Neural cell (in vitro differentiated cells): ENCODE results near the gene NLN. TPM values are rescaled to one million over a fixed set of nuclear protein-coding genes. Genes with fewer than 3 reads are reported as not detected.

Experiments
- H2AFZ ChIP-seq: fragments of 200-600, 300-800 bp; sonication (generic), shearing (Covaris generic); 2 replicates; pipeline ENCODE4 v1.6.0; 2014; ENCODE audit warnings: low read depth, mild to moderate bottlenecking, antibody characterized with exemption, low read length, moderate library complexity
- H3F3A ChIP-seq: fragments of 200-600 bp; shearing (Covaris generic); 2 replicates; pipeline ENCODE4 v1.6.1; 2016; ENCODE audit warnings: mild to moderate bottlenecking, moderate library complexity, mixed read lengths, antibody characterized with exemption, low read length; ENCODE audit not compliant: insufficient read depth, poor library complexity, severe bottlenecking
- H3K27ac ChIP-seq: fragments of 200-600, 300-800 bp; sonication (generic), shearing (Covaris generic); 2 replicates; pipeline ENCODE4 v1.5.1; 2014; ENCODE audit warnings: mild to moderate bottlenecking, low read length, moderate library complexity
- H3K27me3 ChIP-seq: fragments of 300-800, 200-600 bp; sonication (generic), shearing (Covaris generic); 2 replicates; pipeline ENCODE4 v1.6.0; 2014; ENCODE audit warnings: mild to moderate bottlenecking, low read depth, low read length, moderate library complexity; ENCODE audit not compliant: insufficient read depth
- H3K36me3 ChIP-seq: fragments of 300-800, 200-600 bp; sonication (generic), shearing (Covaris generic); 2 replicates; pipeline ENCODE4 v1.5.1; 2014; ENCODE audit warnings: mild to moderate bottlenecking, antibody characterized with exemption, low read length, moderate library complexity; ENCODE audit not compliant: insufficient read depth
- H3K4me2 ChIP-seq: fragments of 300-800, 200-600 bp; sonication (generic), shearing (Covaris generic); 2 replicates; pipeline ENCODE4 v1.6.0; 2014; ENCODE audit warnings: mild to moderate bottlenecking, low read length
- H3K4me3 ChIP-seq: fragments of 300-800, 200-600 bp; sonication (generic), shearing (Covaris generic); 2 replicates; pipeline ENCODE4 v1.5.1; 2014; ENCODE audit warnings: mild to moderate bottlenecking, low read length, moderate library complexity
- H3K79me2 ChIP-seq: fragments of 200-600 bp; shearing (Covaris generic); replicated peaks from 2 replicates; pipeline ENCODE4 v1.6.0; 2014; ENCODE audit warnings: mild to moderate bottlenecking, low read length, moderate library complexity; ENCODE audit not compliant: insufficient read depth
- H3K9ac ChIP-seq: fragments of 300-800, 200-600 bp; sonication (generic), shearing (Covaris generic); 2 replicates; pipeline ENCODE4 v1.6.1; 2016; ENCODE audit warnings: mild to moderate bottlenecking, low read length, mixed read lengths
- H3K9me2 ChIP-seq: fragments of 200-600 bp; shearing (Covaris generic); 2 replicates; pipeline ENCODE4 v1.6.1; 2016; ENCODE audit warnings: mild to moderate bottlenecking, low read length, mixed read lengths; ENCODE audit not compliant: insufficient read depth
- H3K9me3 ChIP-seq: fragments of 200-600, 300-800 bp; sonication (generic), shearing (Covaris generic); 2 replicates; pipeline ENCODE4 v1.6.1; 2016; ENCODE audit warnings: mild to moderate bottlenecking, mixed run types, low read length, moderate library complexity, mixed read lengths
- H4K20me1 ChIP-seq: fragments of 200-600 bp; shearing (Covaris generic); 2 replicates; pipeline ENCODE4 v1.6.1; 2016; ENCODE audit warnings: mild to moderate bottlenecking, mixed run types; ENCODE audit not compliant: insufficient read depth
- EP300 ChIP-seq: fragments of 450-650 bp; conservative IDR thresholded peaks from 2 replicates; pipeline ENCODE4 v1.6.1; 2014; ENCODE audit warnings: antibody characterized with exemption, mild to moderate bottlenecking, moderate library complexity; ENCODE audit not compliant: poor library complexity, severe bottlenecking
- EZH2 ChIP-seq: fragments of 200-600, 300-800 bp; shearing (Covaris generic), sonication (generic); IDR thresholded peaks from 2 replicates; pipeline ENCODE4 v1.6.1; 2014; ENCODE audit warnings: antibody characterized with exemption, low read length, borderline replicate concordance, mild to moderate bottlenecking; ENCODE audit not compliant: insufficient read depth, poor library complexity, severe bottlenecking
- MXI1 ChIP-seq: fragments of 450-650 bp; conservative IDR thresholded peaks from 2 replicates; pipeline ENCODE4 v1.6.1; 2014; ENCODE audit warnings: antibody characterized with exemption, mild to moderate bottlenecking; ENCODE audit not compliant: poor library complexity, severe bottlenecking
- POLR2AphosphoS5 ChIP-seq: IDR thresholded peaks from 2 replicates; pipeline ENCODE4 v1.6.1; 2012
- RAD21 ChIP-seq: fragments of 450-650 bp; conservative IDR thresholded peaks from 2 replicates; pipeline ENCODE4 v1.6.1; 2014; ENCODE audit warnings: antibody characterized with exemption, mild to moderate bottlenecking, moderate library complexity
- SMC3 ChIP-seq: fragments of 450-650 bp; conservative IDR thresholded peaks from 2 replicates; pipeline ENCODE4 v1.6.1; 2014; ENCODE audit warnings: antibody characterized with exemption, mild to moderate bottlenecking, moderate library complexity; ENCODE audit not compliant: poor library complexity
- TAF1 ChIP-seq: IDR thresholded peaks from 2 replicates; pipeline ENCODE4 v1.6.1; 2012; ENCODE audit warnings: low read depth
- polyA plus RNA-seq: library from polyadenylated mRNA; depleted of rRNA; stranded (reverse); fragments of >200 nt; gene quantifications from 2 replicates; pipeline ENCODE4 v1.2.3, GENCODE V29; 2014
- TF ChIP-seq, protein P1 (sequence below): IDR thresholded peaks from 2 replicates; pipeline ENCODE4 v1.6.1; 2012; ENCODE audit warnings: borderline replicate concordance
- TF ChIP-seq, protein P2 (sequence below): fragments of 450-650 bp; IDR thresholded peaks from 2 replicates; pipeline ENCODE4 v1.5.1; 2014; ENCODE audit warnings: antibody characterized with exemption, mild to moderate bottlenecking, moderate library complexity; ENCODE audit not compliant: poor library complexity, severe bottlenecking

Gene NLN
- polyA plus RNA-seq, 1 donor from 2014 or later: 18.7 TPM

DNA sequence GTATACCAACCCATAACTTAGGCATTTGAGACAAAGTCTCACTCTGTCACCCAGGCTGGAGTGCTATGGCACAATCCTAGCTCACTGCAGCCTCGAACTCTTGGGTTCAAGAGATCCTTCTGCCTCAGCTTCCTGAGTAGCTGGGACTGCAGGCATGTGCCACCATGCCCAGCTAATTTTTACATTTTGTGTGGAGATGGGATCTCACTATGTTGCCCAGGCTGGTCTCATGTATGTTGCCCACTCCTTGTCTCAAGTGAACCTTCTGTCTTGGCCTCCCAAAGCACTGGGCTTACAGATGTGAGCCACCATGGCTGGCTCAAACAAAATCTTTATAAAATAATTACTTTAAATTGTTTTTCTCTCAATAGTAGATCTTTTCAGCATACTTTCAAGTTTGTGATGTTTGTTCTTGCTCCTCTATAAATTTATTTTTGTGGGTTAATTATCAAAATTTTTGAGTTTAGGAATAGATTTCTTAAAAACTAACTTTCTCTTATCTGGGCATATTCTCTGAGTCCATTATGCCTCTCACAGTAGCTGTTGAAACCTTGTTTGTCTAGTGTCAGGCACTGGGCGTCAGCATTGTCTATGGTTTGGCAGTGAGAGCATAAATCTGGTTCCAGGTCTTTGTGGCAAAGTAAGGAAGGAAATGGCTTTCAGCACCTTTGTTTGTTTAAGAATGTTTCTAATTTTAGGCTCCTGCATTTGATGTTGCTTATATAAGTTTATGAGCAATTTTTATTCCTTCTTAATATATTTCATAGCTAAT is 38.7 kb downstream of the NLN start:
- Histone ChIP-seq H3K4me2 (no peak overlapping the region), H3K79me2 (no peaks in the 10 kb centered on the region), H2AFZ (no peak overlapping the region), H3K27me3 (no peaks in the 10 kb centered on the region), H3K9me2 (no peaks in the 10 kb centered on the region), H3K27ac (no peak overlapping the region), H4K20me1 (no peaks in the 10 kb centered on the region), H3K9ac (no peak overlapping the region), H3K36me3 (peaks cover 10% of the 10 kb centered on the region), H3F3A (no peaks in the 10 kb centered on the region), H3K9me3 (no peaks in the 10 kb centered on the region), H3K4me3 (no peak overlapping the region)
- no peak for TF ChIP-seq SMC3
- TF ChIP-seq, protein P1, sequence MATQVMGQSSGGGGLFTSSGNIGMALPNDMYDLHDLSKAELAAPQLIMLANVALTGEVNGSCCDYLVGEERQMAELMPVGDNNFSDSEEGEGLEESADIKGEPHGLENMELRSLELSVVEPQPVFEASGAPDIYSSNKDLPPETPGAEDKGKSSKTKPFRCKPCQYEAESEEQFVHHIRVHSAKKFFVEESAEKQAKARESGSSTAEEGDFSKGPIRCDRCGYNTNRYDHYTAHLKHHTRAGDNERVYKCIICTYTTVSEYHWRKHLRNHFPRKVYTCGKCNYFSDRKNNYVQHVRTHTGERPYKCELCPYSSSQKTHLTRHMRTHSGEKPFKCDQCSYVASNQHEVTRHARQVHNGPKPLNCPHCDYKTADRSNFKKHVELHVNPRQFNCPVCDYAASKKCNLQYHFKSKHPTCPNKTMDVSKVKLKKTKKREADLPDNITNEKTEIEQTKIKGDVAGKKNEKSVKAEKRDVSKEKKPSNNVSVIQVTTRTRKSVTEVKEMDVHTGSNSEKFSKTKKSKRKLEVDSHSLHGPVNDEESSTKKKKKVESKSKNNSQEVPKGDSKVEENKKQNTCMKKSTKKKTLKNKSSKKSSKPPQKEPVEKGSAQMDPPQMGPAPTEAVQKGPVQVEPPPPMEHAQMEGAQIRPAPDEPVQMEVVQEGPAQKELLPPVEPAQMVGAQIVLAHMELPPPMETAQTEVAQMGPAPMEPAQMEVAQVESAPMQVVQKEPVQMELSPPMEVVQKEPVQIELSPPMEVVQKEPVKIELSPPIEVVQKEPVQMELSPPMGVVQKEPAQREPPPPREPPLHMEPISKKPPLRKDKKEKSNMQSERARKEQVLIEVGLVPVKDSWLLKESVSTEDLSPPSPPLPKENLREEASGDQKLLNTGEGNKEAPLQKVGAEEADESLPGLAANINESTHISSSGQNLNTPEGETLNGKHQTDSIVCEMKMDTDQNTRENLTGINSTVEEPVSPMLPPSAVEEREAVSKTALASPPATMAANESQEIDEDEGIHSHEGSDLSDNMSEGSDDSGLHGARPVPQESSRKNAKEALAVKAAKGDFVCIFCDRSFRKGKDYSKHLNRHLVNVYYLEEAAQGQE: no peak
- no peak for TF ChIP-seq EP300
- TF ChIP-seq TAF1: no peak
- TF ChIP-seq RAD21: no peak
- TF ChIP-seq EZH2: no peak
- TF ChIP-seq MXI1: no peak
- no peak for TF ChIP-seq POLR2AphosphoS5
- TF ChIP-seq, protein P2, sequence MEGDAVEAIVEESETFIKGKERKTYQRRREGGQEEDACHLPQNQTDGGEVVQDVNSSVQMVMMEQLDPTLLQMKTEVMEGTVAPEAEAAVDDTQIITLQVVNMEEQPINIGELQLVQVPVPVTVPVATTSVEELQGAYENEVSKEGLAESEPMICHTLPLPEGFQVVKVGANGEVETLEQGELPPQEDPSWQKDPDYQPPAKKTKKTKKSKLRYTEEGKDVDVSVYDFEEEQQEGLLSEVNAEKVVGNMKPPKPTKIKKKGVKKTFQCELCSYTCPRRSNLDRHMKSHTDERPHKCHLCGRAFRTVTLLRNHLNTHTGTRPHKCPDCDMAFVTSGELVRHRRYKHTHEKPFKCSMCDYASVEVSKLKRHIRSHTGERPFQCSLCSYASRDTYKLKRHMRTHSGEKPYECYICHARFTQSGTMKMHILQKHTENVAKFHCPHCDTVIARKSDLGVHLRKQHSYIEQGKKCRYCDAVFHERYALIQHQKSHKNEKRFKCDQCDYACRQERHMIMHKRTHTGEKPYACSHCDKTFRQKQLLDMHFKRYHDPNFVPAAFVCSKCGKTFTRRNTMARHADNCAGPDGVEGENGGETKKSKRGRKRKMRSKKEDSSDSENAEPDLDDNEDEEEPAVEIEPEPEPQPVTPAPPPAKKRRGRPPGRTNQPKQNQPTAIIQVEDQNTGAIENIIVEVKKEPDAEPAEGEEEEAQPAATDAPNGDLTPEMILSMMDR: no peak

DNA sequence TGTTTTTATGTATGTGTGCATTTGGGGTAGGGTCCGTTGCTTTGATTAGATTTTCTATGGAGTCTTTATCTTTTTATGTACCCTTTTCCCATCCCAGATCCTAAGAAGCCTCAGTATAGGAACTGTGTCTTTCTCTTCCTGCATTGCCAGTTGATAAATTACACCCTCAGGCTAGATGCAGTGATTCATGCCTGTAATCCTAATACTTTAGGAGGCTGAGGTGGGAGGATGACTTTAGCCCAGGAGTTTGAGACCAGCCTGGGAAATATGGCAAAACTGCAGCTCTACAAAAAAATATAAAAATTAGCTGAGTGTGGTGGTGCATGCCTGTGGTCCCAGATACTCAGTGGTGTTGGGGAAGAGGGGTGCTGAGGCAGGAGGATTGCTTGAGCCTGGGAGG is 40.2 kb downstream of the NLN start:
- Histone ChIP-seq H3K27ac (no peak overlapping the region), H3K4me2 (no peak overlapping the region), H3K4me3 (no peak overlapping the region), H2AFZ (no peak overlapping the region), H3K27me3 (no peaks in the 10 kb centered on the region), H3K36me3 (peaks cover 10% of the 10 kb centered on the region), H4K20me1 (no peaks in the 10 kb centered on the region), H3K9ac (no peak overlapping the region), H3K79me2 (no peaks in the 10 kb centered on the region), H3K9me2 (no peaks in the 10 kb centered on the region), H3K9me3 (no peaks in the 10 kb centered on the region), H3F3A (no peaks in the 10 kb centered on the region)
- TF ChIP-seq, protein P1: no peak
- TF ChIP-seq RAD21 (no peak), EP300 (no peak), MXI1 (no peak), EZH2 (no peak), SMC3 (no peak), TAF1 (no peak), POLR2AphosphoS5 (no peak)
- TF ChIP-seq, protein P2: no peak
